GM10248 (cell line): ENCODE results near the gene TMSB10.
"Not testable (repeated sequence)": the region's sequence is repeated elsewhere in the genome, so short reads cannot be mapped to it uniquely, and the experiment has no call there.

ENCODE experiments used
- CTCF ChIA-PET: fragments of 300-600 bp; sonication (Branson Sonifier 250); formaldehyde crosslinking; extraction: SDS; loops from one replicate; lab custom pipeline; 2021; ENCODE audit warnings: antibody characterized with exemption; lab: Yijun Ruan, JAX
- POLR2A ChIA-PET: fragments of 350-650 bp; sonication (Branson Sonifier 250); formaldehyde crosslinking; extraction: SDS; loops from one replicate; lab custom pipeline; 2020; ENCODE audit warnings: antibody characterized with exemption; lab: Yijun Ruan, JAX
- DNase-seq: peaks from one replicate; pipeline ENCODE4 v3.0.0; 2012; ENCODE audit errors: extremely low spot score
- TF ChIP-seq, protein P1 (sequence below): IDR thresholded peaks from 2 replicates; pipeline ENCODE4 v1.5.1; 2012; ENCODE audit warnings: mild to moderate bottlenecking, low read depth; ENCODE audit errors: extremely low read depth, missing control alignments, control extremely low read depth

Gene TMSB10

DNA sequence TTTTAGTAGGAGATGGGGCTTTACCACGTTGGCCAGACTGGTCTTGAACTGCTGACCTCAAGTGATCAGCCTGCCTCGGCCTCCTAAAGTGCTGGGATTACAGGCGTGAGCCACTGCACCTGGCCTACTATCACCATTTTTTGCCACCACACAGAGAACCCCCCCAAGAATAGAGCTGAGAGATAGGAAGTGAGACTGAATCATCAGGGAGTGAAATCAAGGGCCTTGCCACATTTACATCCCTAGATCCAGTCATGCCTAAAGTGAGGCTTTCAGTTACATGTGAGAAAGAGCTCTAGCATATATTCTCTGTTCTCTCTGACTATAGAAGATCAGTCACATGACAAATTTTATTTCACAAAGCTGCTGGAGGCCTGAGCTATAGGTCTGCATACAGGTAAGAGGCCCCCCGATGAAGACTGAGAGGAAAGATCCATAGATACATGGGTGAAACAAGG lies 37.5 kb downstream of the TMSB10 start:
- POLR2A ChIA-PET: interaction anchor here (0.8 to 1.8 kb wide), 4 partner anchors 11 to 28 kb away, joined by 3 to 6 read pairs (median 4); no protein-coding TSS in a partner anchor

DNA sequence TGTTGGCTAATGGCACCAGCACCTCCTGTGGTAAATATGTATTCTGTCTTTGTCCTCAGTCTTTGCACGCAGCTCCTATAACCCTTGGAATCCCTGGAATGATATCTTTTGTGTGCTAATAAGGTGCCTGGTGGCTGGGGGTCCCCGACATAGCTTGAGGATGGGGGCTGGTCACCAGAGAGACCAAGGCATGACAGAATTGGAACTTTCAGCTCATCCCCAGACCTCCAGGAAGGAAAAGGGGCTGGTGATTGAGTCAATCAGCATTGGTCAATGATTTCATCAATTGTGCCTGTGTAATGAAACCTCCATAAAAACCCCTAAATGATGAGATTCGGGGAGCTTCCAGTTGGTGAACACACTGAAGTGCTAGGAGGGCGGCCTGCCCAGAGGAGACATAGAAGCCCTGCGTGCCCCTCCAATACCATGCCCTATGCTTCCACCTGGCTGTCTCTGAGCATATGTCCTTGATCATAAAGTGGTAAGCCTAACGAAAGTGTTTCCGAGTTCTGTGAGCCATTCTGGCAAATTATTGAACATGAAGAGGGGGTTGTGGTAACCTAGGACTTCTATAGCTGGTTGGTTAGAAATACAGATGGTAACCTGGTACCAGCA lies 38.9 kb downstream of the TMSB10 start:
- TF ChIP-seq, protein P1, sequence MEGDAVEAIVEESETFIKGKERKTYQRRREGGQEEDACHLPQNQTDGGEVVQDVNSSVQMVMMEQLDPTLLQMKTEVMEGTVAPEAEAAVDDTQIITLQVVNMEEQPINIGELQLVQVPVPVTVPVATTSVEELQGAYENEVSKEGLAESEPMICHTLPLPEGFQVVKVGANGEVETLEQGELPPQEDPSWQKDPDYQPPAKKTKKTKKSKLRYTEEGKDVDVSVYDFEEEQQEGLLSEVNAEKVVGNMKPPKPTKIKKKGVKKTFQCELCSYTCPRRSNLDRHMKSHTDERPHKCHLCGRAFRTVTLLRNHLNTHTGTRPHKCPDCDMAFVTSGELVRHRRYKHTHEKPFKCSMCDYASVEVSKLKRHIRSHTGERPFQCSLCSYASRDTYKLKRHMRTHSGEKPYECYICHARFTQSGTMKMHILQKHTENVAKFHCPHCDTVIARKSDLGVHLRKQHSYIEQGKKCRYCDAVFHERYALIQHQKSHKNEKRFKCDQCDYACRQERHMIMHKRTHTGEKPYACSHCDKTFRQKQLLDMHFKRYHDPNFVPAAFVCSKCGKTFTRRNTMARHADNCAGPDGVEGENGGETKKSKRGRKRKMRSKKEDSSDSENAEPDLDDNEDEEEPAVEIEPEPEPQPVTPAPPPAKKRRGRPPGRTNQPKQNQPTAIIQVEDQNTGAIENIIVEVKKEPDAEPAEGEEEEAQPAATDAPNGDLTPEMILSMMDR: no peak
- ChIA-PET POLR2A (interaction anchor here (3.1 kb wide), 1 partner anchor 26 kb away, joined by 21 read pairs; the partner anchor contains the start of gene KCMF1), CTCF (interaction anchor here (1.1 to 16.4 kb wide), 5 partner anchors 15 to 70 kb away, joined by 4 to 312 read pairs (median 42); partner anchors contain the start of gene KCMF1)
- DNase-seq: no peak

More for the DNA sequence above, 37.5 kb downstream of the TMSB10 start:
- CTCF ChIA-PET: interaction anchor here (0.7 to 16.4 kb wide), 7 partner anchors 9 to 73 kb away, joined by 3 to 312 read pairs (median 4); partner anchors contain the start of gene KCMF1
- TF ChIP-seq, protein P1: no peak
- DNase-seq: peak; percentile 66

DNA sequence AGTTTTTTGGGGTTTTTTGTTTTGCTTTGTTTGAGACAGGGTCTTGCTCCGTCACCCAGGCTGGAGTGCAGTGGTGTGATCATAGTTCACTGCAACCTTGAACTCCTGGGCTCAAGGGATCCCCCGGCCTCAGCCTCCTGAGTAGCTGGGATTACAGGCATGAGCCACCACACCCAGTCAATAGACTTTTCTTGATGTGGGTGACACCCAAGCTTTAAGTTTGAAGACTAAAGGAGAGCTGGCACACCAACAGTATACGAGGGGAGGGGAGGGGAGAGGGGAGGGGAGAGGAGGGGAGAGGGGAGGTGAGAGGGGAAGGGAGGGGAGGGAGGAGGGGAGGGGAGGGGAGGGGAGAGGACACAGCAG lies 40.4 kb downstream of the TMSB10 start:
- ChIA-PET CTCF (interaction anchor here (1.1 to 16.4 kb wide), 11 partner anchors 10 to 72 kb away, joined by 3 to 312 read pairs (median 5); partner anchors contain the start of gene KCMF1), POLR2A (interaction anchor here (1.0 to 3.1 kb wide), 7 partner anchors 8 to 43 kb away, joined by 3 to 21 read pairs (median 5); partner anchors contain the start of genes KCMF1 and TMSB10)

DNA sequence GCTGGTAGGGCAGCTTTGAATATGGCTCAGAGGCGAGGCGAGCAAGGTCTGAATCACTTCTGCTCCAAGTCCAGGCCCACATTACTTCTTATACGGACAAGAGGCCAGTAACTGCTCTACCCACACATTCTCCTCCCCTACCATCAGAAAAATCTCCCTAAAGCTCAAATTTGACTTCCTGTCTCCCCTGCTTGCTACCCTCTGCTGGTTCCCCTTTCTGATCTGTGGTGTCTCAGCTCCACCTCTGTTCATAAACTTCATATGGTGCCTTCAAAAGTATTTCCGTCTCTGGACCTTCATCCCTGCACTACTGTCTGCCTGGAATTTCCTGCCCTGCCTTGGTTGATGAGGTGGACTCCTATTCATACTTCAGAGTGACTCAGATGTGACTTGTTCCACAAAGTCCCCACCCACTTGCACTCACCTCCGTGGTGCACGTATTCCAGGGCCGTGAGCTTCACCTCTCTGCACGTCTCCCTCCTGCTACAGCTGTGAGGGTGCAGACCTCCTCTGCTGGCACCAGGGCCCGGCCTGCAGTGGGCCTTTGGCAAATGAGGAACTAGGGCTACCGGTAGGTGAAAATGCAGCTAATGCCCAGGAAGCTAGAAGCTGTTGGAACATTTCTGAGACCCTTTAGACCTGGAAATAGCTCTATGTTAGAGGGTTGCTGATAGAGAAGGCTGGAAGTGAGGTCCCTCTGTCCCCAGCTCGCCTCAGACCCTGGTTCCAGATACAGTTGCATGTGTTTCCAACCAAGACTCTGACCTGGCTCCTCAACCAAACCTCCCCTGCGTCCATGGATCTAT lies 41.0 kb downstream of the TMSB10 start:
- DNase-seq: peak; percentile 78
- ChIA-PET POLR2A (interaction anchor here (1.0 to 3.1 kb wide), 7 partner anchors 8 to 42 kb away, joined by 3 to 21 read pairs (median 5); partner anchors contain the start of genes KCMF1 and TMSB10), CTCF (interaction anchor here (0.6 to 16.4 kb wide), 14 partner anchors 8 to 71 kb away, joined by 3 to 312 read pairs (median 5); partner anchors contain the start of gene KCMF1)
- TF ChIP-seq, protein P1: peak; percentile 19

More for the DNA sequence above, 40.4 kb downstream of the TMSB10 start:
- not testable (repeated sequence) for DNase-seq

DNA sequence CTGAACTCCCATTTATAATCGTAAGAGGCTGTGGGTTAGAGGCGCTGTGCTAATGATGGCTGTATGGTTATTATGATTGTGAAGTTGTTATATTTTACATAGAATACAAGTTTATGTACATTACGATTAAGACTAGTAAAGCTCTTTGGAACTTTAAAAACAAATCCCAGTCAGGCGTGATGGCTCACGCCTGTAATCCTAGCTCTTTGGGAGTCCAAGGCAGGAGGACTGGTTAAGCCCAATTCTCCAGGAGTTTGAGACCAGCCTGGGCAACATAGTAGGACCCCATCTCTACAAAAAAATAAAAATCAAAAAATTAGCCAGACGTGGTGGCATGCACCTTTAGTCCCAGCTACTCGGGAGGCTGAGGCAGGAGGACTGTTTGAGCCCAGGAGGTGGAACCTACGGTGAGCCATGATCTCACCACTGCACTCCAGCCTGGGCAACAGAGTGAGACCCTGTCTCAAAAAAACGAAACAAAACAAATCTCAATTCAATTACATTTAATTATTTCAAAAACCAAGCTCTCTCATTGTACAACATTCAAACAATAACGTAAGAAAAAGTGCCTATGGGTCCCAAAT lies 41.6 kb downstream of the TMSB10 start:
- DNase-seq: no peak
- ChIA-PET CTCF (interaction anchor here (0.6 to 16.4 kb wide), 13 partner anchors 8 to 71 kb away, joined by 3 to 312 read pairs (median 5); partner anchors contain the start of gene KCMF1), POLR2A (interaction anchor here (0.6 to 3.1 kb wide), 5 partner anchors 9 to 42 kb away, joined by 3 to 21 read pairs (median 5); partner anchors contain the start of genes KCMF1 and TMSB10)
- TF ChIP-seq, protein P1: no peak

DNA sequence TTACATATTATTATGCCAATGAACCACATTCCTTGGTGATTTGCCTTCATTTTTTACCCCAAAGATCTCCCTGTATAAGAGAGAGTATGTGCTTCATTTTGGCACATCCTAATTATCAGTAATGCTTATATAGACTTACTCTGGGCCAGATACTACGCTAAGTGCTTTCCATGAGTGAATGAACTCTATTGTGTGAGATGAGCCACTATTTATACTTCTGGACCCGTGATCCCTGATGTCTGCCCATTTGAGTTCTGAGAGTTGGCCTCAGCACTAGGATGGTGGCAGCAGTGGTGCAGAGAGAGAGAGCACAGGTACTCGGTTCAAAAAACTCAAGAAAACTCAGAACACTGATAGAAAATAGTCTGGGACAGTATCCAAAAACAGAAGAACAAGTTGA lies 48.1 kb downstream of the TMSB10 start:
- POLR2A ChIA-PET: interaction anchor here (1.1 to 1.6 kb wide), 3 partner anchors 8 to 14 kb away, joined by 5 to 8 read pairs (median 6); no protein-coding TSS in a partner anchor
- TF ChIP-seq, protein P1: no peak
- DNase-seq: no peak
- CTCF ChIA-PET: interaction anchor here (1.3 to 2.0 kb wide), 4 partner anchors 12 to 65 kb away, joined by 3 to 10 read pairs (median 3); no protein-coding TSS in a partner anchor
